GM20431 (cell line): ENCODE measurements around the gene NMU.
"Not testable (repeated sequence)": the region's sequence is repeated elsewhere in the genome, so short reads cannot be mapped to it uniquely, and the experiment has no call there.

Source experiments
- in situ Hi-C: fragments of 300-500 bp; cut with MseI, MboI; formaldehyde crosslinking; loops from one replicate; pipeline ENCODE4 v1.15.0; 2020; ENCODE audit warnings: low sequenced_read_pairs; ENCODE audit not compliant: unreplicated experiment

Gene NMU

DNA sequence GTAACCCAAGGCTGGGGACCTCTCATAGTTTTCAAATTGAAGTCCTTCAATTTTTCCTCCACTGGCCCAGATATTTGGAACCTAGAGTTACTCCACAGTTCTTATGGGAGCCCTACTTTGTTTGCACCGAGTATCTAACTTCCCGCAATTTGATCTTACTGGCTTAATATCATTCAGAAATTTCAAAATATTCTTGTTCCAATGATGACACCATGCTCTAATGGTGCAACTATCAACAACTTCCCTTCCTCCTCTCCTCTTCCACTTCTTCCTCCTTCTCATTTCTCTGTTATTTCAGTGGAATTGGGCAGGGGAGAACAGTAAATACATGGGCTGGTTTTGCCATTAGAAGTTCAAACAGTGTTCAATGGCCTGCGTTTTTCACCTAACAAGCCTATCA is 64.3 kb downstream of the NMU start:
- in situ Hi-C loops, result no loop called here

DNA sequence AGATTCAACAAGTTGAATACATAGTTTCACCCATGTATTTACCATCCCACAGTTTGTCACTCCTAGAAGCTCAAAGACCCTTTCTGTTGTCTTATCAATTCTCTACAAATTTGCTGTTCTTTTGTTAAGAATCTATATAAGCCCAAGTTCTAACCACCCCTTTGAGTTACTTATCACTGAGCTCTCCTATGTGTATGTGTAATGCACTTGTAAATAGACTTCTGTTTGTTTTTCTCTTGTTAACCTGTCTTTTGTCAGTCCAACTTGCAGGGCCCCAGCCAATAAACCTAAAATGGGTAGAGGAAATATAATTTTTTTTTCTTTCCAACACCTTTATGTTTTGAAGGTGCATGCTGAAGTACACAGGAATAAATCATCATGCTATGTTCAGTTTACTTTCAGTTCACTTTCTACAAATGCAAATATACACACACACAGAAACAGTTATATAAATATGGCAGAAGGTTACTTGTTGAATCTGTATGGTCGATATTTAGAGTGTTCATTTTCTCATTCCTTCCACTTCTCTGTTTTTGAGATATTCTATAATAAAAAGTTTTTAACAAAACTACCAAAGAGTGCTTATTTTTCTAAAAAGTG is 67.1 kb downstream of the NMU start:
- in situ Hi-C loops, result no loop called here

DNA sequence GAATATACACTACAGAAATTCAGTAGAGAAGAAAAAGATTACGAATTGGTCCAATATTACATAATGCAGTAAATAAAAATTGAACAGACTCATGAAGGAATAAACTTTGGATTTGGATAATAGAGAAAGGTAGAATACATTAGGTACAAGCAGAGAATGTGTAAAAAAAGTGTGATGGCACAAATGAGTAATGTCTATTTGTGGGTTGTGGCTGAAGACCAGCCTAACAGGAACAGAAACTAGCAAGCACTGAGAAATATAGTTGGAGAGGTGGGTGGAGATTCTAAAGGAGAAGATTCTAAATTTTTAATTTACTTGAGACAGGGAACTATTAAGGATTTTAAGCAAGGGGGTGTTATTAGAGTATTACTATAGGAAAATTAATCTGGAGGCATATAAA is 74.2 kb downstream of the NMU start:
- in situ Hi-C loops, result no loop called here

DNA sequence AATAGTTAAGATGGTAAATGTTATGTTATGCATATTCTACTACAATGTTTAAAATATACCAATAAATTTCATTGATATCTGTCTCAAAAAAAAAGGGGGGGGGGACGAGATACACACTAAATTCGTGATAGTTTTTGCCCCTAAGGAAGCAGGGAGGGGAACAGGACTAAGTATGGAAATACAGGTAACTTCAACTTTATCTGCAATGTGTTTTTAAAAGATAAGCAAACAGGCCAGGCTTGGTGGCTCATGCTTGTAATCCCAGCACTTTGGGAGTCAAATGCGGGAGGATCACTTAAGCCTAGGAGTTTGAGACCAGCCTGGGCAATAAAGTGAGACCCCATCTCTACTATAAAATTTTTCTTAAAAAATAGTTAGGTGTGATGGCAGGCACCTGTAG is 76.0 kb downstream of the NMU start:
- in situ Hi-C loops, result no loop called here

DNA sequence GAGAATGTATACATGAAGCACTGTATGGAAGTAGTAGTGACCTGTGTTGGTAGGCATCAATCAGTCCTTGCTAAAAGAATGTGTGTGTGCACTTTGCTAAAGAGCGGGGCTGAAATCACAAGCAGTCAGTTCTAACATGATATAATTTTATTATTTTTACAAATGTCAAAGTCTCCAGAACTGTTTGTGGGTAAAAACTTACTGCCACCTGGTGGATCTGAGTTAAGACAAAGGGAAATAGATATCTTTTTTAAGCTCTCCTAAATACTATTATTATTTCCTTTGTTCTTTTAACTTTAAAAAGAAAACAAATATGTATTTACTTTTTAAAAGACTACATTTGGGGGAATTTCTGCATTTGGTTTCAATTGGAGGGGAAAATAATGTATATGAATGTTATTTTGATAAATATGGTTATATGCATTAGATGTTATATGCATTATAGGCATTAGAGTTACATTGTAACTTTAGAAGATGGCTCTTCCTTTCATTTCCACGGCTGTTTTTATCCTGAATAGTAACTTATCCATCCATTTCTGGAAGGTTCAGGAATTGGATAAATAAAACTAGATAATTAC is 81.6 kb downstream of the NMU start:
- in situ Hi-C loops, result no loop called here

DNA sequence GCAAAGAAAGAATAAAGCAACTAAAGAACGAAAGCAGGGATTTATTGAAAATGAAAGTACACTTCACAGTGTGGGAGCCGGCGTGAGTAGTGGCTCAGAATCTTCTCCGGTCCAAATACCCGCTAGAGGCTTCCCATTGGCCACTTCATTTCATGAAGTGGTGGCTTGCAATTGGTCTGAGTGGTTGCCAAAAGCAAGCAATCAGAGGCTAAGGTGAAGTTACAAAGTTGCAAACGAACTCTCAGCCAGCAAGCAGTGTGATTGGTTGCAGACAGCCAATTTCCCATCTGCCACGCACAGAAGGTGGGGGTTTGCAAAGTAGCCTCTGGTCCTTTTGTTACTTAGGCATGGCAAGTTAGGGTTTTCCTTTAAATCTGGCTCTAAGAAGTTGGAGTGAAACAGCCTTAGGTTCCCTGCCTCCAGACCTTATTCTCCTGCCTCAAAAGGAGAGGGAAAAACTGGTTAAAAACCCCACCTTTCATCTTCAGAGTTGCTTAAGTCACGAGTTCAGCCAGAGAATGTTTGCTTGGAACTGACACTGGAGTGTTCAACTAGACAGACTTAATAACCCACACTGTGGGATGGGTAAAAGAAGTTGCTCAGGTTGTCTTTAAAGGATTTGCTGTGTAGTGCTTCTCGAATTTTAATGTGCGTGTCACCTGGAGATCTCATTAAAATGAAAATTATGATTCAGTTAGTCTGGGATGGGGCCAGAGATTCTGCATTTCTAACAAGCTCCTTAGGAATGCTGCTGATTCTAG is 82.5 kb downstream of the NMU start:
- in situ Hi-C loops, result no loop called here

DNA sequence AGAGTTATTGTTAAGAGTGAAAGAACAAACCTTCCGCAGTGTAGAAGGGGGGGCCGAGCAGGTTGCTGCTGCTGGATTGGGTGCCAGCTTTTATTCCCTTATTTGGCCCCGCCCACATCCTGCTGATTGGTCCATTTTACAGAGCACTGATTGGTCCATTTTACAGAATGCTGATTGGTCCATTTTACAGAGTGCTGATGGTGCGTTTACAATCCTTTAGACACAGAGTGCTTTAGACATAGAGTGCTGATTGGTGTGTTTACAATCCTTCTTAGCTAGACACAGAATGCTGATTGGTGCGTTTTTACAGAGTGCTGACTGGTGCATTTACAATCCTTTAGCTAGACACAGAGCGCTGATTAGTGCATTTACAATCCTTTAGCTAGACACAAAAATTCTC is 84.1 kb downstream of the NMU start:
- in situ Hi-C loops, result not testable (repeated sequence)

DNA sequence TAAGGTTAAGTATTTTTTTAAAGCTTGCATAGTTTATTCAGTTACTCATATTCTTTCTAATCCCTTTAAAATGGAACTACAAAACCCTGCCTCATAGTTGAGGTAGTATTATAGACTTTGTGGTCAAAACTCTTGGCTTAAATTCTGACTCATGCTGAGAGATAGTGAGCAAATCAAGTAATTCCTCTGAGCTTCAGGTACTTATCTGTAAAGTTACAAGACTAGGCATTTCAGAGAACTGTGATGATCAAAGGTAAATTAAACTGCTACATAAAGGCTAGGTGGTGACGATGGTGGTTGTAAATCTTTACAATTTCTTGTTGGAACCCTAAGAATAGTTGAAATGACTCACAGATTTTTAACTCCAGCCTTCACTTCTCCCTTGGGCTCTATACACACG is 86.2 kb downstream of the NMU start:
- in situ Hi-C loops, result no loop called here

DNA sequence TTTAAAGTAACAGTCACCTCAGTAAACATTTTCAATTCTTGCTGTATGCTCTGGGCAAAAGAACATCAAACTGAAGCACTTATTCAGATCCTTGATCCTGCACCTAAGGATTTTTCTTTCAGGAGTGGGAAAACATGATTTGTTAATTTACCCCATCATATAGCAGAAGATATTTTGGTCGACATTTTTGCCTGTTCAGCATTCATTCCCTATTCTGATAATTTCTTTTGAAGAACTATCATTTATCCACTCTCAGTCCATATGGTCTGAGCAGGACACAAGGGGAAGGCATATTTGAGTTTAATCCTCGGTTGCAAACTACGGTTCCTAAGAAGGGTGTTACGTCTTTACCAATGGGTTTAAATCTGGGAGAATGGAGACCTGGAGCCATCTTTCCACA is 88.2 kb downstream of the NMU start:
- in situ Hi-C loops, result no loop called here

DNA sequence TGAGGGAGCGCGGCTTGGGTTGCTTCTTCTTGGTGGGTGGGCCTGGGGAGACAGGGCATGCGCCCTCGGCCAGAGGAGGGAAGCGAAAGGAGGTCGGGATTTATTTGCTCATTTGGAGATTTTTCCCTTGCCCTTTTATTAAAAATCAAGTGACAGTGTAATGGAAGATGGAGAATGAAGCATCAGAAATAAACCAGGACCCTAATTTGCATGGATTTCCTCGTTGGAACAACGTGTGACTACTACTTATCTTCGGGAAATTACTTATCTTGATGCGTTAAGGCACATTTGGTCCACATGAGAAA is 88.7 kb downstream of the NMU start:
- in situ Hi-C loops, result no loop called here

DNA sequence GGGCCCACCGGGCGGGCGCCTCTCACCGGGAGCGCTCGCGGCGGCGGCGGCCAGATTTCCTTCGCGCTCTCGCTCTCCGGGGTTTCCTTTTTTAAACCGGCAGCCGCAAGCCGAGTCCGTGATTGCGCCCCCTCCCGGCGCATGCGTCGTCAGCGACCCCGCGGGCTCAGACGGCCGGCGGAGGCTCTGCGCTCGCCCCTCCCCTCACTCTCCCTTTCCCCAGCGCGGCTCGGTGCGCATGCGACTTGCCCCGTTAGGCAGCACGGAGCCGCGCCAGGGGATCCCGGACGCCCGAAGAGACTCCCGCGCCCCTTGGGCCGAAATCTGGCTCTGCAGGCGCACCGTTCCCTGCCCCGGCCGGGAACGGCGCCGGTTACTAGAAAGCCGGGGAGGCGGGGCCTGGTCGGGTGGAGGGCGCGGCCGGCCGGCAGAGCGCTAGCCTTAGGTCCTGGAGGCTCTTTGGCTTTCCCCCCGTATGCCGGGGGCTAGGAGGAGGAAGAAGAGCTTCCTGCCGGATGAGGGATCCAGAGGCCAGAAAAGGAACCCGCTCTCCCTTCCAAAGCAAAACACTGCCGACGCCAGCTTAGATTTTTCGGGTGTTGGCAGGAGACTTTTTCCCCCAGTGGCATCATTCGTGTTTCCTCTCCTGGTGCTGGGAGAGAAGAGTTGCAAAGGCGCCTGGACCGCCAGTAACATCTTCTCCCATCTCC is 89.2 kb downstream of the NMU start, which contains the start of gene CLOCK:
Gene CLOCK (minus strand): TSS at position 154 of the 710 bp plus-strand sequence. CDS start 64,124 bp downstream, outside the sequence.
- in situ Hi-C loops, result no loop called here

DNA sequence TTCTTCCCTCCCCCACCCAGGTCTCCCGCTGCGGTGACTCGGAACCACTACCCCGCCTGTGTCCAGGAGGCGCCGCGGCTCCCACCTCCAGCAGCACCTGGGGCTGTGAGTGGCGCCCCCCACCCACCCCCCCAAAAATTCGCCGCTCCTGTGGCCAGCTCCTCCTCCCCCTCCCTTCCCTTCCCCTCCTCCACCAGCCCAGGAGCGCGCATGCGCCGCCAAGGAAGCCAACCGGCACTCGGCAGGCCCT is 89.7 kb downstream of the NMU start:
- in situ Hi-C loops, result no loop called here

DNA sequence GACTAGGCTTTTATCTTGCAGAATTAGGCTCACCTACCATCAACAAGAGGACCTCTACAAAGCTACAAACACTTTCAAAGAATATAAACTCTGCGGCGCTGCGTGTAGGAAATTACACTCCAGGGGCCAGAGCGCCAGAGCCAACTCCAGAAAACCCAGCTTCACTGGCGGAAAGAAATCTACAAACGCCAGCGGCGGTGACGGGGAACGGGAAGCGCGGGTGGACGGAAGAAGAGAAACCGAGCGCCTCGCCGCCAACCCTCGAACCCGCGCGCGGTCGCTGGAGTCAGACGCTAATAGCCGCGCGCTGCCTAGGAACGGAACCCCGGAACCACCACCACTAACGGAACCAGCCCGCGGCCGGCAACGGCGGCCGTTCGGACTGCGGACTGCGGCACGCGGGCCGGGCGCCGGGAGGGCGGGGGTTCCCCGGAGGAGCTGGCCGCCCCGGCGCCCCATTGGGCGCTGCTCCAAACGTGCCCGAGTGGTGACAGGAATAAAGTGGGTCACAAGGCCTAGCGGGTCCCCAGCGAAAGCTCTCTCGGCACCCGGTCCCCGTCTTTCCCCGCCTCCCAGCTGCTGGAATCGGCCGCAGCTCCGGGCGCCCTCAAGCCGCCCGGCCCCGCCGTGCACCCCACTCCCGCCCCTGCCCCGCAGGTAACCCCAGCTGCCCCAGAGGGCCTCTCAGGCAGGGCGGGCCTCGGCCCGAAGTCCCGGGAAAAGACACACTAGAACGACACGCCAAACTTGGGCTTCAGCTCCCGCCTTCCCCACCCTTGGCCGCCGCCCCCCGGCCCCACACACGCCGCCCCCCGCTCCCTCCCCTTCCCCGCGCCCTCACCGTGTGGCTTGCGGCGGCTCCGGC is 90.2 kb downstream of the NMU start:
- in situ Hi-C loops, result no loop called here
